ENCODE data around the gene PGPEP1.

Gene PGPEP1

GRCh38 chr19:18418029-18418482 is 77.7 kb downstream of the PGPEP1 start:
- no peak for DNase-seq (ENCODE audit: low spot score)

DNA sequence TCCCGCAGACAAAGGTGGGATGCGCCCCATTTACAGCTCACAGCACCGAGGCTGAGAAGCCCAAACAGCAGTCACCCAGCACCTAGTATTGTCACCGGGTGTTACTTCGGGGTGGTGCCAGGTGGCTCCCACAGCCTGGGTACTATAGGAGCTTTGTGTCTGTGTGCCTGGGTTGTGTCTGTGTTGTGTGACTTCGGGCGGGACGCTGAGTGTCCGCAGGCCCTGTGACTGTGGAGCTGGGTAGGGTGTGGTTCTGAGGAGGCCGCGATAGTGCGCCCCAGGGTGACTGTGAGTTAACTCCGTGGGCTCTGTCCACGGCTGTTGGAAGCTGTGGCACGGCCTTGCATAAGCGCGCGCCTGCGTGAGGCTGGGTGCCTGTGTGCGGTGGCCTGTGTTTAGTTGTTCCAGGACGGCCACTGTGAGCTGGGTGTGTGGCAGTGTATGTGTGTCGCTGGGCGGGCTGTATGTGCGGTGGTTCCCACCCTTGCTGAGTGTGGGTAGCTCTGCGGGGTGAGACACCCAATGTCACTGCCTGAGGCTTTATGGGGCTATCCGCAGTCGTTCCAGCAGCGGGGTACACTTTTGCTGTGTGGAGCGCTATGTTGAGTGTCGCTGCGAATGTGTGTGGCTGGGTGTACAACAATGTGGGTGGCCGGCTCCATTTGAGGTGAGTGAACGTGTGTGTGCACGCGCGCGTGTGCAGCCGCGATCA is 78.2 kb downstream of the PGPEP1 start:
- DNase-seq (ENCODE audit: low spot score) = peak; percentile 3

GRCh38 chr19:18419195-18419698 is 78.8 kb downstream of the PGPEP1 start, which contains the start of gene SSBP4:
Gene SSBP4 (plus strand): TSS chr19:18419398. CDS start chr19:18419649, 251 bp downstream.
- DNase-seq (ENCODE audit: low spot score) = peak; percentile 84

Data from LoVo (cell line).